Measurements from ENCODE around the gene PAX3. TPM values are rescaled to one million over a fixed set of nuclear protein-coding genes. Genes with fewer than 3 reads are reported as not detected.

Gene PAX3
- total RNA-seq, 1 experiment from 2014 or later, result not detected

DNA sequence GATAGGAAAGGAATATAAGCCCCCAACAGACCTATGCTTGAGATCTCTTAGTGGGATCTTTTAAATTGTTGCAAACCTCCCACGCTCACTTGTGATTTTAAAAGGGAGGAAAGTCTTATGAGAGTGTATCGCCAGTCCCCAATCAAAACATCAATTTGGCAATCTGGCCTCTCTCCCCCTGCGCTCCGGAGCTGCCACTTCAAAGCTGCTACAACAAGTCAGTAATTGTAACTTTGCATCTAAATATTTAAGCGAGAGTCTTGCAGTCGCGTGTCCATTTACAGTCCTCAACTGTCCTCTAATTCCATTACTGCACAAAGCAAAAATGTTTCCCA is 8.4 kb downstream of the PAX3 start (continued):
- TF ChIP-seq, protein P1, sequence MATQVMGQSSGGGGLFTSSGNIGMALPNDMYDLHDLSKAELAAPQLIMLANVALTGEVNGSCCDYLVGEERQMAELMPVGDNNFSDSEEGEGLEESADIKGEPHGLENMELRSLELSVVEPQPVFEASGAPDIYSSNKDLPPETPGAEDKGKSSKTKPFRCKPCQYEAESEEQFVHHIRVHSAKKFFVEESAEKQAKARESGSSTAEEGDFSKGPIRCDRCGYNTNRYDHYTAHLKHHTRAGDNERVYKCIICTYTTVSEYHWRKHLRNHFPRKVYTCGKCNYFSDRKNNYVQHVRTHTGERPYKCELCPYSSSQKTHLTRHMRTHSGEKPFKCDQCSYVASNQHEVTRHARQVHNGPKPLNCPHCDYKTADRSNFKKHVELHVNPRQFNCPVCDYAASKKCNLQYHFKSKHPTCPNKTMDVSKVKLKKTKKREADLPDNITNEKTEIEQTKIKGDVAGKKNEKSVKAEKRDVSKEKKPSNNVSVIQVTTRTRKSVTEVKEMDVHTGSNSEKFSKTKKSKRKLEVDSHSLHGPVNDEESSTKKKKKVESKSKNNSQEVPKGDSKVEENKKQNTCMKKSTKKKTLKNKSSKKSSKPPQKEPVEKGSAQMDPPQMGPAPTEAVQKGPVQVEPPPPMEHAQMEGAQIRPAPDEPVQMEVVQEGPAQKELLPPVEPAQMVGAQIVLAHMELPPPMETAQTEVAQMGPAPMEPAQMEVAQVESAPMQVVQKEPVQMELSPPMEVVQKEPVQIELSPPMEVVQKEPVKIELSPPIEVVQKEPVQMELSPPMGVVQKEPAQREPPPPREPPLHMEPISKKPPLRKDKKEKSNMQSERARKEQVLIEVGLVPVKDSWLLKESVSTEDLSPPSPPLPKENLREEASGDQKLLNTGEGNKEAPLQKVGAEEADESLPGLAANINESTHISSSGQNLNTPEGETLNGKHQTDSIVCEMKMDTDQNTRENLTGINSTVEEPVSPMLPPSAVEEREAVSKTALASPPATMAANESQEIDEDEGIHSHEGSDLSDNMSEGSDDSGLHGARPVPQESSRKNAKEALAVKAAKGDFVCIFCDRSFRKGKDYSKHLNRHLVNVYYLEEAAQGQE (IDR thresholded peaks at IDR 0.05; ENCODE audit: low read depth), result no peak
- TF ChIP-seq SRF (IDR thresholded peaks at IDR 0.05; ENCODE audit: low read depth) (no peak), ELF1 (IDR thresholded peaks at IDR 0.05; ENCODE audit: borderline replicate concordance, low read depth) (no peak), EZH2 (IDR thresholded peaks at IDR 0.05) (no peak), POLR2AphosphoS5 (IDR thresholded peaks at IDR 0.05; ENCODE audit: low read depth, low read length) (no peak), ATF3 (IDR thresholded peaks at IDR 0.05) (no peak)
- TF ChIP-seq, protein P2, sequence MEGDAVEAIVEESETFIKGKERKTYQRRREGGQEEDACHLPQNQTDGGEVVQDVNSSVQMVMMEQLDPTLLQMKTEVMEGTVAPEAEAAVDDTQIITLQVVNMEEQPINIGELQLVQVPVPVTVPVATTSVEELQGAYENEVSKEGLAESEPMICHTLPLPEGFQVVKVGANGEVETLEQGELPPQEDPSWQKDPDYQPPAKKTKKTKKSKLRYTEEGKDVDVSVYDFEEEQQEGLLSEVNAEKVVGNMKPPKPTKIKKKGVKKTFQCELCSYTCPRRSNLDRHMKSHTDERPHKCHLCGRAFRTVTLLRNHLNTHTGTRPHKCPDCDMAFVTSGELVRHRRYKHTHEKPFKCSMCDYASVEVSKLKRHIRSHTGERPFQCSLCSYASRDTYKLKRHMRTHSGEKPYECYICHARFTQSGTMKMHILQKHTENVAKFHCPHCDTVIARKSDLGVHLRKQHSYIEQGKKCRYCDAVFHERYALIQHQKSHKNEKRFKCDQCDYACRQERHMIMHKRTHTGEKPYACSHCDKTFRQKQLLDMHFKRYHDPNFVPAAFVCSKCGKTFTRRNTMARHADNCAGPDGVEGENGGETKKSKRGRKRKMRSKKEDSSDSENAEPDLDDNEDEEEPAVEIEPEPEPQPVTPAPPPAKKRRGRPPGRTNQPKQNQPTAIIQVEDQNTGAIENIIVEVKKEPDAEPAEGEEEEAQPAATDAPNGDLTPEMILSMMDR (IDR thresholded peaks at IDR 0.05 in 2 of 3, conservative IDR thresholded peaks at IDR 0.05 in 1 of 3; ENCODE audit: borderline replicate concordance in 1 of 3, insufficient read depth in 1 of 3, low read depth in 2 of 3, low read length in 2 of 3), result no peak
